HCT116 (cell line): ENCODE measurements around the gene SLC66A3.

ENCODE experiments used
- YY1 ChIP-seq: IDR thresholded peaks from 2 replicates; pipeline ENCODE4 v1.6.1; 2011; ENCODE audit warnings: low read length, low read depth, moderate library complexity, mild to moderate bottlenecking; ENCODE audit not compliant: insufficient replicate concordance; ENCODE audit errors: extremely low read depth
- TF ChIP-seq, protein P1 (sequence below), 3 experiments: fragments of 200-600 bp in 1 of 3; sonication (generic) in 1 of 3; IDR thresholded peaks in 2 of 3; conservative IDR thresholded peaks in 1 of 3; 2 replicates each; pipeline ENCODE4 v1.5.1; 2012 to 2017; ENCODE audit warnings: low read depth in 2 of 3, low read length in 2 of 3, antibody characterized with exemption in 1 of 3, borderline replicate concordance in 1 of 3, control low read depth in 1 of 3, mild to moderate bottlenecking in 1 of 3, mixed read lengths in 1 of 3, mixed run types in 1 of 3, moderate library complexity in 1 of 3; ENCODE audit not compliant: insufficient read depth in 1 of 3

GRCh38 chr2:11121099-11121822 is 34.0 kb upstream of the SLC66A3 start:
- TF ChIP-seq, protein P1, sequence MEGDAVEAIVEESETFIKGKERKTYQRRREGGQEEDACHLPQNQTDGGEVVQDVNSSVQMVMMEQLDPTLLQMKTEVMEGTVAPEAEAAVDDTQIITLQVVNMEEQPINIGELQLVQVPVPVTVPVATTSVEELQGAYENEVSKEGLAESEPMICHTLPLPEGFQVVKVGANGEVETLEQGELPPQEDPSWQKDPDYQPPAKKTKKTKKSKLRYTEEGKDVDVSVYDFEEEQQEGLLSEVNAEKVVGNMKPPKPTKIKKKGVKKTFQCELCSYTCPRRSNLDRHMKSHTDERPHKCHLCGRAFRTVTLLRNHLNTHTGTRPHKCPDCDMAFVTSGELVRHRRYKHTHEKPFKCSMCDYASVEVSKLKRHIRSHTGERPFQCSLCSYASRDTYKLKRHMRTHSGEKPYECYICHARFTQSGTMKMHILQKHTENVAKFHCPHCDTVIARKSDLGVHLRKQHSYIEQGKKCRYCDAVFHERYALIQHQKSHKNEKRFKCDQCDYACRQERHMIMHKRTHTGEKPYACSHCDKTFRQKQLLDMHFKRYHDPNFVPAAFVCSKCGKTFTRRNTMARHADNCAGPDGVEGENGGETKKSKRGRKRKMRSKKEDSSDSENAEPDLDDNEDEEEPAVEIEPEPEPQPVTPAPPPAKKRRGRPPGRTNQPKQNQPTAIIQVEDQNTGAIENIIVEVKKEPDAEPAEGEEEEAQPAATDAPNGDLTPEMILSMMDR (IDR thresholded peaks at IDR 0.05 in 2 of 3, conservative IDR thresholded peaks at IDR 0.05 in 1 of 3; ENCODE audit: borderline replicate concordance in 1 of 3, insufficient read depth in 1 of 3, low read depth in 2 of 3, low read length in 2 of 3): no peak
- no peak for TF ChIP-seq YY1
